Stimulated activated CD8-positive, alpha-beta memory T cell treated with anti-CD3 and anti-CD28 coated beads, Interleukin-12 subunit alpha, Interleukin-12 subunit beta, amount 100 ng/mL, for 1 hour (primary cell): ENCODE results near the gene BBS4.

Experiments used
- DNase-seq: peaks from one replicate; pipeline ENCODE4 v3.0.0-alpha.2; 2020; ENCODE audit warnings: low read depth

The BBS4 gene

DNA sequence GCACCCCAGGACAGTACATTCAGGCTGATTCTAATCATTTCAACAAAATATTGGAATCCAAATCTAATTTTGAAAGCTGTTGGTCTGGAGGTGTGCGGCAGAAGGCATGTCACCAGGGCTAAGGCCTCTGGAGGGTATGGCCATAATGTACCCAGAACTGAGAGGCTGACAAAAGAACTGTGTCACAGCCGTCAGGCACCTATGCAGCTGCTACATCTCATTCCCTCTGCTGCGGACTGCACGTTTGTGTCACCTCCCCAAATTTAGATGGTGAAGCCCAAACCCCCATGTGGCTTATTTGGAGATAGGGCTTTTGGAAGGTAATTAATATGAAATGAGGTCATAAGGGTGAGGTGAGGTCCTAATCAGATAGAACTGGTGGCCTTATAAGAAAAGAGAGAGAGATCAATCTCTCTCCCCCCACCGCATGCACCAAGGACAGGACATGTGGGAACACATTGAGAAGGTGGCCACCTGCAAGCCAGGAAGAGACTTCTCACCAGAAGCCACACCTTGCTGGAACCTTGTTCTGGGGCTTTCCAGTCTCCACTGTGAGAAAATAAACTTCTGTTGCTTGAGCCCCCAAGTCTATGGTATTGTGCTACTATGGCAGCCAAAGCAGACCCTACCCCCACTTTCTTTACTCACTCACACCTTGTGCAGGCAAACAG is 74.7 kb downstream of the BBS4 start:
- DNase-seq: no peak

- no peak for DNase-seq
Measured at GRCh38 chr15:72764656-72765055, 78.6 kb downstream of the BBS4 start.

DNA sequence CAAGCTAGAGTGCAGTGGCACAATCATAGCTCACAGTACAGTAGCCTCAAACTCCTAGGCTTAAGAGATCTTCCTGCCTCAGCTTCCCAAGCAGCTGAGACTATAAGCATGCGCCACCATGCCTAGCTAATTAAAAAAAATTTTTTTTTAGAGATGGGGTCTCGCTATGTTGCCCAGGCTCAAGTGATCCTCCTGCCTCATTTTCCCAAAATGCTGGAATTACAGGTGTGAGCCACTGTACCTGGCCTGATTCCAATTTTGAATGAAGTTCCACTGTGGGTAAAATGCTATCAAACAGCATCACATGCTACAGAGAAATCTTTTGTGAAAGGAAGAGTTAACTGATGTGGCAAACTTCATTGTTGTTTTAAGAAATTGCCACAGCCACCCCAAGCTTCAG is 80.0 kb downstream of the BBS4 start:
- no peak for DNase-seq

- DNase-seq: no peak
Measured at GRCh38 chr15:72766780-72767179, 80.8 kb downstream of the BBS4 start.

DNA sequence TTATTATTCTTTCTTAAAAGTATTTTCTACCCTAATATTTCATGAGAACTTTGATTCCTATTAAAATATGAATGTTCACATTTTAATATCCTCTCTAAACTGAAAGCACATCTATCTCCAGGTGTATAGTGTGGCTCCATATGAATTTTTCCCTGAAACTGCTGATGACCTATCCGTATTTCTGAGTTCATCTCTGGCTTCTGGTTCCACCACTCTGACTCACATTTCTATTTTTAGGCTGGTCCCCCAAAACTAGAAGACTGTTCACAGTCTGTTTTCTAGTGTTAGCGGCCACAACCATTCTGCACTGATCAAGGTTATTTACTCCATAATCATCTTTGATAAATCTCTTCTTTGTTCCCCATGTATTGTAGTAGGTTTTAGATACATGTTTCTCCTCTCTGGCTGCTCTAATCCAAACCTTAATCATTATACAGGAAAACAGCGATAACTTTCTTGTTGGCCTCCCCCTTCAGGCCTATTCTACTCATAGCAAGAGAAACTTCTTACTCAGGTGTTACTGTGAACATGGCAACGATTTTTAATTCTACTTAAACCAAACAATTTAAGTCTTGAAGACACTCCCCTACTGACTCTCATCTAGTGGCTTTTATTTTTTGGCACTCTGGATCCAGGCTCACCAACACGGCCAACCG is 84.8 kb downstream of the BBS4 start:
- DNase-seq: no peak

GRCh38 chr15:72771329-72771725 is 85.3 kb downstream of the BBS4 start:
- no peak for DNase-seq

- no peak for DNase-seq
Measured at GRCh38 chr15:72774696-72775383, 88.8 kb downstream of the BBS4 start.

DNA sequence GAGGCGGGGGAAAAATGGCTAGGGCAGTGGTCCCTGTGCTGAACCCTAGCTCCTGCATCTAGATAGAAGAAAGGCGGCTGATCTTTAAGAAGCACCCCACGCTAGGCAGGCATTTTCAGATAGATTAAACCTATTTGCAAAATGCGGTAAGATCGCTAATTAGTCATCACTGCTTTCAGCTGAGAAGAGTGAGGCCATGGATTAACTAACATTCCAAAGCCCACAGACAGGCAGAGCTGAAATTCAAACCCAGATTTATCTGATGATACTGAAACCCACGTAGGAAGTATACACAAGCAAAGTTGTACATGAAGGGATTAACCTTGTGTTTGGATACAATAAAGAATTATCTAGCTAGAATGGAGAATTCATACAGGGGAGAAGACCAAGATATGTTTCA is 92.8 kb downstream of the BBS4 start:
- no peak for DNase-seq

DNA sequence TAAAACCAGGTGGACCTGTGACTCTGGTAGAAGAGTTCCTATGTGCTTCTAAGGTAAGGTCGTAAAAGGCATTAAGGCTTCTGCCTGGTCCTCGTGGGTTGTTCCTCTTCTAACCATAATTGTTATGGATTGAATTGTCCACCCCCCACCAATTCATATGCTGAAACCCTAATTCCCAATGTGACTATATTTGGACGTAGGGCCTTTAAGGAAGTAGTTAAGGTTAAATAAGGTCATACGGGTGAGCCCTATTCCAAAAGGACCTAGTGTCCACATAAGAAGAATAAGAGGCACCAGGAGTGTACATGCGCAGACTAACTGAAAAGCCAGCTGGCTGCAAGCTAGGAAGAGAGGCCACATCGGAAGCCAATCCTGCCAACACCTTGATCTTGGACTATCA is 95.6 kb downstream of the BBS4 start:
- DNase-seq: no peak

GRCh38 chr15:72782274-72783003 is 96.4 kb downstream of the BBS4 start:
- no peak for DNase-seq

DNA sequence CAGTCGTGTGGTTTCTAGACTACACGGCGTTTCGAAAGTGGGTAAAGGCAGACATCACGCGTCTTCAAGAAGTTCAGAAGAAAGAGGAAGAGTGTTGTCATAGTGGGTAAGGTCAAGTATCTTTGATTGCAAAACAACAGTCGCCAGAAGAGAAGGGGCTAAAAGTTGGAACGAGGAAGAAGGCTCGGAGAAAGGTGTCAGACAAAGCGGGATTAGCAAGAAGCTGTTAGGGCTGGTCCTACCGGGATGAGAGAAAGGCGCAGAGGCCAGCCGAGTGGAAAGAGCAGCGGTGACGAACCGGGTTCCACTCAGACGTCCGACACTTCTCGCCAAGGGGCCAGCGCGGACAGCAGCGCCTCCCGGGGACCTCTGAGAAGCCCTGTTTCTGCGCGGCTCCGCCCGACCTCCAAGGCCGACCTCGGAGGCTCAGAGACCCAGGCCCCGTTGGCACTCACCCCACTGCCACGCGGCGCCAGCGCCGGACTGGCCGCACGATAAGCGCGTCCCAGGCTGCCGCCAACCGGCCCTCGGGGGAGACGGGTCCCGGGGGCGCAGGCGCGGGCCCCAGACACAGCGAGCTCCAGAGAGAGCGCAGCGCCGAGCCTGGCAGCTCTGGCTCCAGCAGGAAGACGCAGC is 97.1 kb downstream of the BBS4 start:
- no peak for DNase-seq

- DNase-seq: peak; percentile 92
Measured at GRCh38 chr15:72783640-72784455, 97.8 kb downstream of the BBS4 start, which contains the start of gene ADPGK. ADPGK (minus strand) TSS chr15:72783758; CDS start chr15:72783691, 67 bp downstream.

DNA sequence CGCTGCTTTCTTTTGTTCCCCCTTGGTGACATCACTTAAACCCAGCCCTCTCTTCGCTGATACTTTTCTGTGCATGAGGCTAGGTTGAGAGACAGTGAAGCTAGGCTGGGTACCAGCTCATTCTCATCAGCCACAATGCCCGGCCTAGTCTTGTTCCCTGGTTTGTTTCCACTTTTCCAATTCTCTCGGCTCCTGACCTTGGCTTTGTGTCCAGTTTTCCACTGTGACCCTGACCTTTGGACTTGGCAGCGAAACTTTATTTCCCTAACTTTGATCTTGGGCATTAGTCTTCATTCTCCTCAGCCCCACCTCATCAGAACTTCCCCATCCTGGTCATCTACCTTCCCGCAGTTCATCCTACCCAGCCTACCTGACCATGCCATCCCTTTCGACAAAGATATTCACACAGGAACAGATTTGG is 98.5 kb downstream of the BBS4 start:
- no peak for DNase-seq

- DNase-seq: no peak
Measured at GRCh38 chr15:72785432-72785831, 99.4 kb downstream of the BBS4 start.

DNA sequence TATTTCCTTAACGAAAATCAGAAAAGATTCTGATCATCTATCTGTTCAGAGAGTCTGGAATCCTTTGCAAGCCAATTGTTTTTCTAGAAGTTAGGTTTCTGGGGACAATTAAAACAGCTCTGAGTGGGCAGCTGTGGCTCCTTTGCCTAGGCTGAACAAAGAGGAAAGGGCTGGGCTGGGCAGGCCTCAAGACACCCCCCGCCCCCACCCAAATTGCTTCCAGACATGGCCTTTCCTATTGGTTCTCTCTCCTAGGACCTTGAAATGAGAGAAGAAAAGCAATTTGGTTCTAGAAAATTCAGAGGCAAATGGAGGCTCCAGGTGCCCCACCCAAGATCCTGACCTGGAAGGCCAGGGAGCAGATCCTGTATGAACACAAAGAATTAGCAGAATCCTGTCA is 99.8 kb downstream of the BBS4 start:
- no peak for DNase-seq

- DNase-seq: no peak
Measured at GRCh38 chr15:72786242-72786641, 100.2 kb downstream of the BBS4 start.

DNA sequence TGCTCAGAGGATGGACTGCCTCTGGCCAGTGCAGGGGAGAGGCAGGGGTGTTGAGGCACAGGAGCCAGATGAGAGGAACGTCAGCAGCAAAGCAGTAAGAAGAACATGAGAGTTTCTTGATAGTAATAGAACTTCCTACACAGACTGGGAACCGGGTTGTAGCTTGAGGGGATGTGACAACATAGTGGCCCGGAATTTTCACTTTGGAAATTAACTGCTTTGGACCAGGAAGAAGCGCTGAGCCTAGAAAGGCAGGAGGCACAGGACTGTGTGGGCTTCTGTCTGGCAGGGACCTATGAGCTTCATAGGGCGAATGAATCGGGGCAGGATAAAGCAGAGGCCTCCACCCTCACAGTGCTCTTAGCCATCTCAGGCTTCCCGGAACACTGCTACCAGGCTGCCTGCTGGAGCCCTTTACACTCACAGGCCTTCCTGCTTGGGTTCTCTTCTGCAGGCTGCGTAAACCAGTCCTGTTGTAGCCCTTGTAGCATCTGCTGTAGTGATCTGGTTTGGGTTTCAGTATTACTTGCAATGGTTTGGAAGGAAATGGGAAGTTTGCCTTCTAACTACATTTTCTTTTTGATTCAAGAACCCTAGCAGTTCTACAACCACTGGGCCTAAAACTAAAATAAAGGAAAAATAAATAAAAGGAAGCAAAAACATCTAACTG is 100.8 kb downstream of the BBS4 start:
- DNase-seq: no peak

DNA sequence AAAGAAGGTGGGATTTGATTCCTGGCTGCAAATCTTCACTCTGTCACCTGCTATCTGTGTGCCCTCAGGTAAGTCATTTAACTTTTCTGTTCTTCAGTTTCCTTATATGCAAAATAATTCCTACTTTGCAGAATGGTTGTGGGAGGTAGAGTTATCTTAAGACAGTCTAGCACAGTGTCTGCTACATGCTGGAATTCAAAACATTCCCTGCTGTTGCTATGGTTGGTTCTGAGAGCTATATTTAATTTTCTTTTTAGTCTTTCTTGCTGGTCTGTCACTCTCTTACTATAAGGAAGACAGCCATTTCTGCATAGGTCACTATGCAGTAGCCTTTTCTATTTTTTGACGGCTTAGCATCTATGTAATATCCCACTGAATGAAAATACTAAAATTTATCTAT is 101.5 kb downstream of the BBS4 start:
- DNase-seq: no peak
